NT2/D1 (cell line): ENCODE measurements around the gene SNURF.
A peak's percentile ranks its signal among the peaks of the same experiment; 100 is the strongest.
"Not testable (repeated sequence)": the region's sequence is repeated elsewhere in the genome, so short reads cannot be mapped to it uniquely, and the experiment has no call there.

Experiments
- DNase-seq: peaks from one replicate; pipeline ENCODE4 v3.0.0-alpha.2; 2011; ENCODE audit warnings: low read depth, low spot score
- H3K27me3 ChIP-seq: 2 replicates; pipeline ENCODE4 v1.6.0; 2011; ENCODE audit warnings: mild to moderate bottlenecking; ENCODE audit not compliant: insufficient read length, insufficient read depth
- H3K36me3 ChIP-seq: 2 replicates; pipeline ENCODE4 v1.6.1; 2011; ENCODE audit warnings: mild to moderate bottlenecking, low read length, mixed read lengths; ENCODE audit not compliant: insufficient read depth, insufficient read length
- H3K4me1 ChIP-seq: 2 replicates; pipeline ENCODE4 v1.5.1; 2011; ENCODE audit not compliant: insufficient read depth, insufficient read length
- H3K4me3 ChIP-seq: 2 replicates; pipeline ENCODE4 v1.5.1; 2011; ENCODE audit warnings: low read depth; ENCODE audit not compliant: insufficient read length
- H3K9ac ChIP-seq: 2 replicates; pipeline ENCODE4 v1.6.0; 2011; ENCODE audit warnings: low read depth; ENCODE audit not compliant: insufficient read length
- H3K9me3 ChIP-seq: 2 replicates; pipeline ENCODE4 v1.5.1; 2011; ENCODE audit warnings: mild to moderate bottlenecking, low read length; ENCODE audit not compliant: insufficient read depth
- SUZ12 ChIP-seq: IDR thresholded peaks from 2 replicates; pipeline ENCODE4 v1.6.1; 2011; ENCODE audit not compliant: insufficient read length, insufficient read depth; ENCODE audit errors: extremely low read depth
- YY1 ChIP-seq: IDR thresholded peaks from 2 replicates; pipeline ENCODE4 v1.6.1; 2011; ENCODE audit not compliant: insufficient read length, insufficient read depth
- ZNF274 ChIP-seq: IDR thresholded peaks from 2 replicates; pipeline ENCODE4 v1.6.1; 2011; ENCODE audit warnings: mild to moderate bottlenecking, low read depth, low read length

SNURF gene

GRCh38 chr15:24933716-24934115 is 21.1 kb upstream of the SNURF start:
- Histone ChIP-seq H3K36me3 (no peaks in the 10 kb centered on the region), H3K9ac (no peak overlapping the region), H3K4me3 (no peak overlapping the region), H3K9me3 (no peaks in the 10 kb centered on the region), H3K4me1 (no peaks in the 10 kb centered on the region), H3K27me3 (no peaks in the 10 kb centered on the region)
- TF ChIP-seq ZNF274: no peak
- DNase-seq: no peak

- not testable (repeated sequence) for H3K9me3 ChIP-seq, DNase-seq, H3K4me1 ChIP-seq, H3K4me3 ChIP-seq, H3K36me3 ChIP-seq, H3K9ac ChIP-seq, H3K27me3 ChIP-seq
These were observed 16.6 kb upstream of the SNURF start for GRCh38 chr15:24938224-24938623.

- Histone ChIP-seq H3K9me3 (no peaks in the 10 kb centered on the region), H3K27me3 (no peaks in the 10 kb centered on the region), H3K9ac (no peak overlapping the region), H3K4me1 (no peaks in the 10 kb centered on the region), H3K4me3 (no peak overlapping the region), H3K36me3 (peaks cover 5% of the 10 kb centered on the region)
- DNase-seq: no peak
- TF ChIP-seq SUZ12 (no peak), YY1 (no peak), ZNF274 (no peak)
These were observed 14.6 kb upstream of the SNURF start for GRCh38 chr15:24940236-24940635.

DNA sequence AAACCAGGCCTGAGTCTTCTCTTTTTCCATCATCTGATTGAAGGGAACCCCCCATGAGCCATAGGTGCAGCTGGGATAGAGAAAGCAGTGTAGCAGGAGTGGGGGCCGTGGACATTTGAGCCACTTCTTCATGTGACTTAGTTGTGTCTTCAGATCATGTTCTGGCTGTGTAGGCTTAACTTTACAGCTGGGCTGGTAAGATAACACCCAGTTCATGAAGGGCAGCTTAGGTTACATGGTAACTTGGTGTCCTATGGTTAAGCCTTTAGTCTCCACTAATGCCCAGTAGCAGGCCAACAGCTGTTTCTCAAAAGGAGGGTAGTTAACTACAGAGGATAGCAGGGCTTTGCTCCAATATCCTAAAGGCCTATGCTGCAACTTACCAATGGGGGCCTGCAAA is 11.4 kb upstream of the SNURF start:
- Histone ChIP-seq H3K4me3 (no peak overlapping the region), H3K36me3 (peaks cover 5% of the 10 kb centered on the region), H3K4me1 (no peaks in the 10 kb centered on the region), H3K27me3 (no peaks in the 10 kb centered on the region), H3K9me3 (no peaks in the 10 kb centered on the region), H3K9ac (no peak overlapping the region)
- no peak for DNase-seq
- TF ChIP-seq SUZ12 (no peak), ZNF274 (no peak), YY1 (no peak)

GRCh38 chr15:24944954-24945353 is 9.8 kb upstream of the SNURF start:
- Histone ChIP-seq H3K9me3 (no peaks in the 10 kb centered on the region), H3K9ac (no peak overlapping the region), H3K4me1 (no peaks in the 10 kb centered on the region), H3K4me3 (no peak overlapping the region), H3K27me3 (no peaks in the 10 kb centered on the region), H3K36me3 (peaks cover 5% of the 10 kb centered on the region)
- TF ChIP-seq SUZ12 (no peak), ZNF274 (no peak), YY1 (no peak)
- no peak for DNase-seq

- DNase-seq: no peak
- Histone ChIP-seq H3K27me3 (no peaks in the 10 kb centered on the region), H3K9ac (no peak overlapping the region)
These were observed 9.1 kb upstream of the SNURF start for GRCh38 chr15:24945711-24946110.

DNA sequence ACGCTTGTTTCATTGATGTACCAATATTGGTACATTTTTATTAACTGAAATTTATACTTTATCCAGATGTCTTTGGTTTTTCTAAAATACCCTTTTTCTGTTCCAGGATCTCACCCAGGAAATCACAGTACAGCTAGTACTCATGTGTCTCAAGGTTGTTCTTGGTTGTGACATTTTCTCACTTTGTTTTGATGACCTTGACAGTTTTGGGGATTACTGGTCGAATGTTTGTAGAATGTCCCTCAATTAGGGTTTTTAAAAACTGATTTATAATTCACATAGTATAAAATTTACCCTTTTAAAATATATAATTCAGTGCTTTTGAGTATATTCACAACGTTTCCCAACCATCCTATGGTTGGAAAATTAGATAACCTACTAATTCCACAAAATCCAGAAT is 6.3 kb upstream of the SNURF start:
- no peaks in the 10 kb centered on the region for H3K4me1 ChIP-seq
- TF ChIP-seq SUZ12 (no peak), ZNF274 (no peak), YY1 (no peak)
- no peaks in the 10 kb centered on the region for H3K27me3 ChIP-seq
- H3K36me3 ChIP-seq: no peaks in the 10 kb centered on the region
- no peak overlapping the region for H3K9ac ChIP-seq
- H3K9me3 ChIP-seq: no peaks in the 10 kb centered on the region
- no peak overlapping the region for H3K4me3 ChIP-seq
- DNase-seq: no peak

More at GRCh38 chr15:24945711-24946110, 9.1 kb upstream of the SNURF start:
- no peaks in the 10 kb centered on the region for H3K9me3 ChIP-seq
- peaks cover 5% of the 10 kb centered on the region for H3K36me3 ChIP-seq
- H3K4me3 ChIP-seq: no peak overlapping the region
- TF ChIP-seq SUZ12: no peak
- no peak for TF ChIP-seq YY1
- no peak for TF ChIP-seq ZNF274
- H3K4me1 ChIP-seq: no peaks in the 10 kb centered on the region

DNA sequence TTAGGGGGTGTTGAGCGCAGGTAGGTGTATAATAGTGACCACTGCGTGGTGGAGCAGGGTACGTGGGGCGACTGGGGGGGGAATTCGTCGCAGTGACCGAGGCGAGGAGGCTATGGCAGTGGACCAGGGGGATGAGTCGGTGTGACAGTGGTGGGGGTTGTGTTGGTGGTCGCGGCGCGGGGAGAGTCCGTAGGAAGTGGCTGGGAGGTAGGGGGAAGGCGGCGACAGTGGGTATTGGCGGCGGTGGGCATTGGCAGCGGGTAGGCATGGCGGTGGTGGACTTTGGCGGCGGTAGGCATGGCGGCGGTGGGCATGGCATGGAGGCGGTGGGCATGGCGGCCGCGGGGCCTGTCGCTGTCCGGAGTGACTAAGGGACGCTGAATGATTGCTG is 739 bp downstream of the SNURF start:
- TF ChIP-seq YY1: no peak
- no peak for TF ChIP-seq ZNF274
- no peak for TF ChIP-seq SUZ12
- DNase-seq: no peak
- Histone ChIP-seq H3K9ac (peak overlapping the region; percentile 98), H3K27me3 (no peaks in the 10 kb centered on the region), H3K9me3 (no peaks in the 10 kb centered on the region), H3K36me3 (peaks cover 19% of the 10 kb centered on the region), H3K4me3 (peak overlapping the region; percentile 99), H3K4me1 (no peaks in the 10 kb centered on the region)
